PC-3 (cell line): ENCODE measurements around the gene CMTM6.

ENCODE experiments used
- CTCF ChIP-seq: fragments of 300-600 bp; sonication (generic); conservative IDR thresholded peaks from 2 replicates; pipeline ENCODE4 v1.5.1; 2017; ENCODE audit warnings: antibody characterized with exemption, low read depth, mild to moderate bottlenecking, low read length
- EZH2 ChIP-seq: fragments of 300-600 bp; sonication (generic); IDR thresholded peaks from one replicate; pipeline ENCODE4 v1.6.1; 2017; ENCODE audit warnings: antibody characterized with exemption, mild to moderate bottlenecking, low read length; ENCODE audit not compliant: unreplicated experiment
- EZH2phosphoT487 ChIP-seq: fragments of 300-600 bp; sonication (generic); IDR thresholded peaks from 2 replicates; pipeline ENCODE4 v1.6.1; 2018; ENCODE audit warnings: mild to moderate bottlenecking, antibody characterized with exemption, low read length, borderline replicate concordance

GRCh38 chr3:32502946-32503286, 264 bp upstream of the CMTM6 start:
- TF ChIP-seq EZH2phosphoT487 (no peak), EZH2 (no peak), CTCF (no peak)
